IMR-90 (cell line): Measurements from ENCODE around the gene TMEM253. TPM values are rescaled to one million over a fixed set of nuclear protein-coding genes. Genes with fewer than 3 reads are reported as not detected.

ENCODE experiments used
- ATAC-seq: fragments of 200-7000 bp; cut with Tn5 transposase; 2 replicates; pipeline ENCODE4 v1.9.1; 2020; ENCODE audit warnings: low read depth, mild to moderate bottlenecking, moderate library complexity
- BruUV-seq: library from RNA; stranded (reverse); fragments of 400-500 nt; replicated peaks from 2 replicates; lab custom pipeline; 2021; lab: Mats Ljungman, UMichigan
- CTCF ChIA-PET: fragments of 300-600 bp; formaldehyde crosslinking; extraction: SDS; loops from one replicate; lab custom pipeline; 2021; ENCODE audit warnings: antibody characterized with exemption; lab: Yijun Ruan, JAX
- POLR2A ChIA-PET: fragments of 300-600 bp; sonication (Branson Sonifier 250); formaldehyde crosslinking; loops from one replicate; lab custom pipeline; 2022; ENCODE audit warnings: antibody characterized with exemption; ENCODE audit not compliant: unreplicated experiment; lab: Charles Lee
- DNase-seq: peaks from one replicate; pipeline ENCODE4 v3.0.0; 2013
- H2AFZ ChIP-seq: replicated peaks from 2 replicates; pipeline ENCODE3; 2013; ENCODE audit warnings: low read length, mild to moderate bottlenecking; ENCODE audit not compliant: poor library complexity
- H2AK5ac ChIP-seq: 2 replicates; pipeline ENCODE4 v1.6.1; 2013; ENCODE audit warnings: low read depth, low read length, inconsistent platforms
- H2AK9ac ChIP-seq: replicated peaks from 2 replicates; pipeline ENCODE3; 2013; ENCODE audit warnings: mild to moderate bottlenecking, low read depth, low read length, moderate library complexity; ENCODE audit not compliant: poor library complexity
- H2BK120ac ChIP-seq: 2 replicates; pipeline ENCODE4 v1.6.1; 2013; ENCODE audit warnings: low read depth, low read length, inconsistent platforms
- H2BK15ac ChIP-seq: 3 replicates; pipeline ENCODE4 v1.6.1; 2013; ENCODE audit warnings: low read depth, low read length, inconsistent platforms
- H2BK20ac ChIP-seq: 2 replicates; pipeline ENCODE4 v1.6.1; 2013; ENCODE audit warnings: low read depth, mild to moderate bottlenecking, inconsistent platforms, low read length, moderate library complexity
- H2BK5ac ChIP-seq: 2 replicates; pipeline ENCODE4 v1.6.1; 2013; ENCODE audit warnings: mild to moderate bottlenecking, low read depth, low read length, inconsistent platforms; ENCODE audit not compliant: poor library complexity, severe bottlenecking
- H3K14ac ChIP-seq: replicated peaks from 2 replicates; pipeline ENCODE4 v1.6.1; 2013; ENCODE audit warnings: low read depth, low read length, inconsistent platforms
- H3K18ac ChIP-seq: 2 replicates; pipeline ENCODE4 v1.6.1; 2013; ENCODE audit warnings: low read depth, low read length, control low read depth
- H3K23ac ChIP-seq: 2 replicates; pipeline ENCODE4 v1.6.1; 2013; ENCODE audit warnings: low read depth, low read length, inconsistent platforms
- H3K27ac ChIP-seq: 2 replicates; pipeline ENCODE4 v1.5.1; 2013; ENCODE audit warnings: mild to moderate bottlenecking, control low read depth, low read length; ENCODE audit not compliant: insufficient read depth
- H3K27me3 ChIP-seq: 2 replicates; pipeline ENCODE4 v1.6.1; 2013; ENCODE audit warnings: low read length; ENCODE audit not compliant: control insufficient read depth, insufficient read depth
- H3K36me3 ChIP-seq: 2 replicates; pipeline ENCODE4 v1.6.1; 2013; ENCODE audit warnings: low read length, mixed read lengths; ENCODE audit not compliant: control insufficient read depth, insufficient read depth
- H3K4ac ChIP-seq: 2 replicates; pipeline ENCODE4 v1.6.1; 2013; ENCODE audit warnings: low read depth, low read length, inconsistent platforms
- H3K4me1 ChIP-seq: 2 replicates; pipeline ENCODE4 v1.6.1; 2013; ENCODE audit warnings: low read length, mixed read lengths; ENCODE audit not compliant: control insufficient read depth, insufficient read depth
- H3K4me2 ChIP-seq: 2 replicates; pipeline ENCODE4 v1.6.1; 2013; ENCODE audit warnings: low read depth, mild to moderate bottlenecking, control low read depth, low read length, moderate library complexity
- H3K4me3 ChIP-seq: 2 replicates; pipeline ENCODE4 v1.5.1; 2013; ENCODE audit warnings: low read depth, mild to moderate bottlenecking, control low read depth, low read length, moderate library complexity; ENCODE audit not compliant: insufficient read depth
- H3K56ac ChIP-seq: 2 replicates; pipeline ENCODE4 v1.6.1; 2013; ENCODE audit warnings: low read length, inconsistent platforms; ENCODE audit not compliant: insufficient read depth; ENCODE audit errors: extremely low read depth
- H3K79me1 ChIP-seq, 2 experiments: 2 replicates each; pipeline ENCODE4 v1.6.1; 2013; ENCODE audit warnings: low read length in 2 of 2, inconsistent platforms in 1 of 2, low read depth in 1 of 2
- H3K9ac ChIP-seq: 2 replicates; pipeline ENCODE4 v1.6.1; 2013; ENCODE audit warnings: low read depth, low read length, control low read depth
- H3K9me1 ChIP-seq: 2 replicates; pipeline ENCODE4 v1.6.1; 2013; ENCODE audit warnings: low read length, inconsistent platforms; ENCODE audit not compliant: insufficient read depth
- H3K9me3 ChIP-seq: 2 replicates; pipeline ENCODE4 v1.6.1; 2013; ENCODE audit warnings: low read length; ENCODE audit not compliant: control insufficient read depth, insufficient read depth
- H4K20me1 ChIP-seq: 2 replicates; pipeline ENCODE4 v1.6.1; 2013; ENCODE audit warnings: low read length, inconsistent platforms; ENCODE audit not compliant: insufficient read depth
- H4K5ac ChIP-seq: 2 replicates; pipeline ENCODE4 v1.6.1; 2013; ENCODE audit warnings: mild to moderate bottlenecking, low read depth, low read length, control low read depth
- H4K8ac ChIP-seq, 2 experiments: 2 replicates each; pipeline ENCODE4 v1.6.1; 2013; ENCODE audit warnings: low read depth in 2 of 2, low read length in 2 of 2, control low read depth in 1 of 2, inconsistent platforms in 1 of 2
- H4K91ac ChIP-seq: 2 replicates; pipeline ENCODE4 v1.6.1; 2013; ENCODE audit warnings: low read depth, low read length, inconsistent platforms; ENCODE audit not compliant: insufficient read depth
- BHLHE40 ChIP-seq: fragments of 150-350 bp; IDR thresholded peaks from 2 replicates; pipeline ENCODE4 v1.6.1; 2016; ENCODE audit warnings: mild to moderate bottlenecking, low read depth, low read length
- CEBPB ChIP-seq: IDR thresholded peaks from 2 replicates; pipeline ENCODE4 v1.6.1; 2012; ENCODE audit warnings: low read depth, low read length, improper control_type of control experiment
- CHD1 ChIP-seq: IDR thresholded peaks from 2 replicates; pipeline ENCODE4 v1.6.1; 2012; ENCODE audit warnings: low read depth, low read length, improper control_type of control experiment
- CTCF ChIP-seq: conservative IDR thresholded peaks from 2 replicates; pipeline ENCODE4 v1.5.1; 2012; ENCODE audit warnings: mild to moderate bottlenecking, low read depth, low read length, improper control_type of control experiment
- ELK1 ChIP-seq: fragments of 150-350 bp; IDR thresholded peaks from 2 replicates; pipeline ENCODE4 v1.6.1; 2016; ENCODE audit warnings: low read depth, mild to moderate bottlenecking, low read length, moderate library complexity, borderline replicate concordance
- FOS ChIP-seq: fragments of 150-350 bp; IDR thresholded peaks from 2 replicates; pipeline ENCODE4 v1.6.1; 2016; ENCODE audit warnings: low read depth, low read length
- MAZ ChIP-seq: IDR thresholded peaks from 2 replicates; pipeline ENCODE4 v1.6.1; 2012; ENCODE audit warnings: low read depth, mild to moderate bottlenecking, low read length, improper control_type of control experiment, moderate library complexity, borderline replicate concordance
- POLR2A ChIP-seq: IDR thresholded peaks from 2 replicates; pipeline ENCODE4 v1.6.1; 2012; ENCODE audit warnings: mild to moderate bottlenecking, low read depth, low read length
- RFX5 ChIP-seq: IDR thresholded peaks from 2 replicates; pipeline ENCODE4 v1.8.0; 2012; ENCODE audit warnings: low read depth, mild to moderate bottlenecking, low read length, moderate library complexity
- USF2 ChIP-seq: fragments of 150-350 bp; IDR thresholded peaks from 2 replicates; pipeline ENCODE4 v1.6.1; 2017; ENCODE audit warnings: mild to moderate bottlenecking, antibody characterized with exemption, low read length, low read depth
- WGBS, 2 experiments: methylation state at CpG; one replicate each; pipeline versions ENCODE4 v1.1.5 to v1.1.7; 2013; ENCODE audit warnings: missing lambda C conversion rate in 2 of 2; ENCODE audit not compliant: insufficient read length in 1 of 2; ENCODE audit errors: extremely low coverage in 2 of 2; 5-methylcytosine and 5-hydroxymethylcytosine counted together
- dilution Hi-C: fragments of 300-500 bp; cut with HindIII; formaldehyde crosslinking; loops from one replicate; pipeline ENCODE4 v1.14.3; 2018; ENCODE audit warnings: low sequenced_read_pairs; ENCODE audit not compliant: unreplicated experiment
- in situ Hi-C: fragments of 300-500 bp; cut with MboI; formaldehyde crosslinking; loops from 3 replicates; pipeline ENCODE4 v1.14.3; 2019; ENCODE audit warnings: low sequenced_read_pairs, inconsistent platforms, mixed read lengths
- intact Hi-C: fragments of 100-400 bp; cut with micrococcal nuclease; formaldehyde crosslinking; loops from 2 replicates; pipeline ENCODE4 v1.10.0; 2022
- polyA plus RNA-seq, 3 experiments: library from polyadenylated mRNA; depleted of rRNA; stranded (reverse); fragments of >200 nt; gene quantifications; 2 replicates each; pipeline ENCODE4 v1.2.3, GENCODE V29; 2012; ENCODE audit warnings: low replicate concordance in 1 of 3
- total RNA-seq: library from RNA; depleted of rRNA; stranded (reverse); fragments of >200 nt; gene quantifications from 2 replicates; pipeline ENCODE4 v1.2.3, GENCODE V29; 2012

Gene TMEM253
- total and polyA plus RNA-seq, 2 of the 4 experiments (the other 2 are of a cell fraction) = 0.07 TPM; not detected in 1

- DNase-seq (no peak), ATAC-seq (no peak)
- H3K56ac ChIP-seq = no peak overlapping the region
- H2BK20ac ChIP-seq = no peak overlapping the region
- CTCF ChIA-PET = no interaction called here
- in situ Hi-C loops = no loop called here
- no peak overlapping the region for H4K8ac ChIP-seq
- H2AK9ac ChIP-seq = no peak overlapping the region
- no peaks in the 10 kb centered on the region for H3K4me1 ChIP-seq
- H3K27ac ChIP-seq = no peak overlapping the region
- H3K4me2 ChIP-seq = no peak overlapping the region
- H3K9me1 ChIP-seq = no peaks in the 10 kb centered on the region
- no TSS peak for BruUV-seq
- no peak overlapping the region for H2BK120ac ChIP-seq
- no peak overlapping the region for H3K9ac ChIP-seq
- H3K18ac ChIP-seq = no peak overlapping the region
- H2AK5ac ChIP-seq = no peak overlapping the region
- dilution Hi-C loops = no loop called here
- H4K91ac ChIP-seq = no peak overlapping the region
- WGBS, 2 experiments = no CpG with 5 or more reads among the region's 1 CpG
- no peaks in the 10 kb centered on the region for H3K79me1 ChIP-seq
- H3K36me3 ChIP-seq = no peaks in the 10 kb centered on the region
- no peak overlapping the region for H2BK5ac ChIP-seq
- no peak overlapping the region for H3K14ac ChIP-seq
- intact Hi-C loops = no loop called here
- POLR2A ChIA-PET = no interaction called here
- H4K20me1 ChIP-seq = no peaks in the 10 kb centered on the region
- no peak overlapping the region for H3K4me3 ChIP-seq
- H2AFZ ChIP-seq = no peak overlapping the region
- no peak overlapping the region for H2BK15ac ChIP-seq
- H3K4ac ChIP-seq = no peak overlapping the region
- TF ChIP-seq FOS (no peak), ELK1 (no peak), POLR2A (no peak), CHD1 (no peak), RFX5 (no peak), USF2 (no peak), CTCF (no peak), CEBPB (no peak), BHLHE40 (no peak), MAZ (no peak)
- no peak overlapping the region for H4K5ac ChIP-seq
- H3K23ac ChIP-seq = no peak overlapping the region
- H3K9me3 ChIP-seq = no peaks in the 10 kb centered on the region
- H3K27me3 ChIP-seq = no peaks in the 10 kb centered on the region; the same call in 1 of the 2 replicates
These were observed 33.0 kb downstream of the TMEM253 start for GRCh38 chr14:21133901-21134300.
